Kidney epithelial cell (primary cell): Measurements from ENCODE around the gene MT1B. TPM values are rescaled to one million over a fixed set of nuclear protein-coding genes. Genes with fewer than 3 reads are reported as not detected.
"Not testable (repeated sequence)": the region's sequence is repeated elsewhere in the genome, so short reads cannot be mapped to it uniquely, and the experiment has no call there.

Experiments
- DNase-seq: peaks from one replicate; pipeline ENCODE4 v3.0.0-alpha.2; 2010; ENCODE audit warnings: low read depth
- H3K27me3 ChIP-seq: 2 replicates; pipeline ENCODE4 v1.6.0; 2011; ENCODE audit warnings: low read length; ENCODE audit not compliant: control insufficient read depth, insufficient read depth
- H3K36me3 ChIP-seq: 2 replicates; pipeline ENCODE4 v1.5.1; 2011; ENCODE audit warnings: low read length; ENCODE audit not compliant: control insufficient read depth, insufficient read depth
- H3K4me3 ChIP-seq: 2 replicates; pipeline ENCODE4 v1.5.1; 2011; ENCODE audit warnings: low read depth, mild to moderate bottlenecking, control low read depth, low read length
- total RNA-seq: library from RNA; depleted of rRNA; stranded (reverse); fragments of >200 nt; gene quantifications from 2 replicates; pipeline ENCODE4 v1.2.3, GENCODE V29; 2015
- TF ChIP-seq, protein P1 (sequence below): IDR thresholded peaks from 2 replicates; pipeline ENCODE4 v1.5.1; 2011; ENCODE audit warnings: mild to moderate bottlenecking, moderate library complexity, low read length, control low read depth, inconsistent platforms; ENCODE audit not compliant: insufficient read depth, poor library complexity, severe bottlenecking

The MT1B gene
- total RNA-seq, 1 donor from 2014 or later, result not detected

DNA sequence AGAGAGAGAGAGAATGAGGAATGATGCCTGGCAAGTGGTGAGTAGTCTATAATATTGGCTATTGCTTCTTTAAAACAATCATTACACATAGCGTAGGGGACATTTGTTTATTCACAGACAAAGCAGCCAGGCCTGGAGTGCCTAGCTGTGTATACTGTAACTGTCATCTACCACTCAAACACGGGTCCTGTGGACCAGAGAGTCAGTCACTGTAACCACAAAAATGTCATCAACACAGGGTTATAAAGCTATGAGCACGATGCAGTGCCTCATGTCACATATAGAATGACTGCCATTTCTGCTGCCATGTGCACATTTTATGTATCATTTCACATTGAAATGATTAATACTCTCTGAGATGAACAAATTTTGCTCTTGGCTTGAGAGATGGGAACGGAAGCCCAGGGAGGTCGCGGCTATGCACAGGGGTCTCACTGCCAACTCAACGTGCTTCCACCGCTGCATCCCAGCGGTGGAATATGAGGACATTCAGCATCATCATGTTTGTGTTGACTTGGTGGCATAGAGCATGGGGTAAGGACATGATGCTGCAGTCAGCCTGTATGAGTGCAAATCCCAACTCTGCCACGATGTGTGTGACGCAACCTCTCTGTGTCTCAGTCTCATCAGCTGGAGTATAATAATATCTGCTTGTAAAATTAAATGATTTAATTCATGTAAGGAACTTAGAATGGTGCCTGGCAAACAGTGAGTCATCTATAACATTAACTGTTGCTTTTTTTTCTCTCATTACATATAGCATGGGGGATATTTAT lies 21.3 kb downstream of the MT1B start:
- H3K36me3 ChIP-seq, result no peaks in the 10 kb centered on the region
- H3K4me3 ChIP-seq, result no peak overlapping the region
- H3K27me3 ChIP-seq, result peaks cover 42% of the 10 kb centered on the region
- no peak for DNase-seq
- TF ChIP-seq, protein P1, sequence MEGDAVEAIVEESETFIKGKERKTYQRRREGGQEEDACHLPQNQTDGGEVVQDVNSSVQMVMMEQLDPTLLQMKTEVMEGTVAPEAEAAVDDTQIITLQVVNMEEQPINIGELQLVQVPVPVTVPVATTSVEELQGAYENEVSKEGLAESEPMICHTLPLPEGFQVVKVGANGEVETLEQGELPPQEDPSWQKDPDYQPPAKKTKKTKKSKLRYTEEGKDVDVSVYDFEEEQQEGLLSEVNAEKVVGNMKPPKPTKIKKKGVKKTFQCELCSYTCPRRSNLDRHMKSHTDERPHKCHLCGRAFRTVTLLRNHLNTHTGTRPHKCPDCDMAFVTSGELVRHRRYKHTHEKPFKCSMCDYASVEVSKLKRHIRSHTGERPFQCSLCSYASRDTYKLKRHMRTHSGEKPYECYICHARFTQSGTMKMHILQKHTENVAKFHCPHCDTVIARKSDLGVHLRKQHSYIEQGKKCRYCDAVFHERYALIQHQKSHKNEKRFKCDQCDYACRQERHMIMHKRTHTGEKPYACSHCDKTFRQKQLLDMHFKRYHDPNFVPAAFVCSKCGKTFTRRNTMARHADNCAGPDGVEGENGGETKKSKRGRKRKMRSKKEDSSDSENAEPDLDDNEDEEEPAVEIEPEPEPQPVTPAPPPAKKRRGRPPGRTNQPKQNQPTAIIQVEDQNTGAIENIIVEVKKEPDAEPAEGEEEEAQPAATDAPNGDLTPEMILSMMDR, result no peak

- Histone ChIP-seq H3K36me3 (no peaks in the 10 kb centered on the region), H3K27me3 (peaks cover 32% of the 10 kb centered on the region), H3K4me3 (no peak overlapping the region)
- no peak for DNase-seq
- TF ChIP-seq, protein P1, result peak; percentile 69
These were observed 22.2 kb downstream of the MT1B start for GRCh38 chr16:56673921-56674320.

GRCh38 chr16:56674570-56674969 lies 22.9 kb downstream of the MT1B start:
- not testable (repeated sequence) for H3K4me3 ChIP-seq, H3K36me3 ChIP-seq, DNase-seq
- H3K27me3 ChIP-seq, result peaks cover 26% of the 10 kb centered on the region

DNA sequence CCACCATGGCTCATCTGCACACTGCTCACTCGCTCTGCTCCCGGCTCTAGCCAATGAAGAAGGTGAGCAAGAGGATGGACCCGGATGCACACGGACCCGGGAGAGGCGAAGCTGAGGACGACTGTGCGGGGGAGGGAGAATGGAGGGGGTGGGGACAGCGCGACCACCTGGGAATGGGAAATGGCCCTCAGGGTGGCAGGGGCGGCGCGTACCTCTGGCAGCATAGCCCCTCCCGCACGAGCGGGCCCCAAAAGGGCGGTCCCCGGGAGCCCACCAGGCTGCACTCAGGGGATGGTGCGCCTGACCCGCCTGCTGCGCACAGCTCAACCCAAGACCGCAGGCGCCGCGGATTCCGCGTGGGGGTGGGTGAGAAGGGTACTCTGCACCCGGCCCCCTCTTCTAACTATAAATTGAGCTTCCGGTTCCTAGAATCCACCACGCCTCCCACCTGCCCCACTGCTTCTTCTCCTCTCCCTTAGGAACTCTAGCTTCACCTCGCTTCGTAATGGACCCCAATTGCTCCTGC lies 24.1 kb downstream of the MT1B start:
- TF ChIP-seq, protein P1, result no peak
- no peak for DNase-seq
- peak overlapping the region; percentile 28 for H3K4me3 ChIP-seq
- H3K36me3 ChIP-seq, result no peaks in the 10 kb centered on the region
- H3K27me3 ChIP-seq, result peaks cover 14% of the 10 kb centered on the region

DNA sequence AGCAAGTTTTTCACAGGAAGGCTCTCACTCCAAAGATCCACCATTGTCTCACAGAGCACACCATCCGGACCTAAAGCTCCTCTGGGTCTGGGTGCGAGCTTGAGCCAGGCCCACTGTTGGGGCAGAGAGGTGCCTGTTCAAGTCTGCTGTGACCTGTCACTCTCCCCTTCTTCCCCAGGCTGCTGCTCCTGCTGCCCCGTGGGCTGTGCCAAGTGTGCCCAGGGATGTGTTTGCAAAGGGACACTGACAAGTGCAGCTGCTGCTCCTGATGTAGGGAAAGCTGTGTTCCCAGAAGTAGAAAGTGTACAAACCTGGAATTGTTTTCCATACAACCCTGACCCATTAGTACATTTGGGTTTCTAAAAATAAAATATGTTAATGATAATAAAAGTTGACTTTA lies 25.8 kb downstream of the MT1B start:
- Histone ChIP-seq H3K36me3 (no peaks in the 10 kb centered on the region), H3K4me3 (no peak overlapping the region), H3K27me3 (peaks cover 13% of the 10 kb centered on the region)
- DNase-seq, result no peak
- TF ChIP-seq, protein P1, result no peak

- TF ChIP-seq, protein P1, result no peak
- no peaks in the 10 kb centered on the region for H3K36me3 ChIP-seq
- H3K4me3 ChIP-seq, result no peak overlapping the region
- peaks cover 13% of the 10 kb centered on the region for H3K27me3 ChIP-seq
- DNase-seq, result no peak
These were observed 27.5 kb downstream of the MT1B start for GRCh38 chr16:56679078-56679730.
